ENCODE measurements around the gene LGI1. TPM values are rescaled to one million over a fixed set of nuclear protein-coding genes. Genes with fewer than 3 reads are reported as not detected.

LGI1 gene
- total and polyA plus RNA-seq, 2 experiments from 2014 or later, result not detected

GRCh38 chr10:93758891-93759410, 1.2 kb downstream of the LGI1 start:
- Histone ChIP-seq H3K4me1 (ENCODE audit: insufficient read depth) (no peaks in the 10 kb centered on the region), H3K9me2 (ENCODE audit: insufficient read depth) (no peaks in the 10 kb centered on the region), H3K79me2 (ENCODE audit: insufficient read depth) (no peaks in the 10 kb centered on the region), H3K4me2 (ENCODE audit: unreplicated experiment) (no peak overlapping the region), H3K4me3 (no peak overlapping the region), H2AFZ (no peak overlapping the region), H3F3A (ENCODE audit: insufficient read depth) (no peaks in the 10 kb centered on the region), H4K20me1 (ENCODE audit: insufficient read depth) (no peaks in the 10 kb centered on the region), H3K9me3 (ENCODE audit: low read depth) (no peaks in the 10 kb centered on the region), H3K27ac (no peak overlapping the region), H3K9ac (no peak overlapping the region), H3K27me3 (replicated peaks; ENCODE audit: insufficient read depth) (peaks cover 57% of the 10 kb centered on the region), H3K36me3 (ENCODE audit: low read depth) (no peaks in the 10 kb centered on the region)
- in situ Hi-C loops (cut with MboI), result no loop called here
- peak; percentile 7 for DNase-seq
- TF ChIP-seq EZH2 (IDR thresholded peaks at IDR 0.05; ENCODE audit: insufficient read depth, poor library complexity, severe bottlenecking) (no peak), EZH2phosphoT487 (IDR thresholded peaks at IDR 0.05; ENCODE audit: insufficient read depth, low read depth) (no peak)
- WGBS, 2 experiments (ENCODE audit: low coverage in 1 of 2, low lambda C conversion rate in 2 of 2, missing lambda C conversion rate in 2 of 2), result 17 to 27% methylated on average over 4 of the region's 4 CpGs

- Histone ChIP-seq H3K36me3 (ENCODE audit: low read depth) (no peaks in the 10 kb centered on the region), H3K79me2 (ENCODE audit: insufficient read depth) (no peaks in the 10 kb centered on the region), H3K4me3 (no peak overlapping the region), H3K9me2 (ENCODE audit: insufficient read depth) (no peaks in the 10 kb centered on the region), H3K27me3 (replicated peaks; ENCODE audit: insufficient read depth) (peaks cover 61% of the 10 kb centered on the region), H3K27ac (no peak overlapping the region), H3K9me3 (ENCODE audit: low read depth) (no peaks in the 10 kb centered on the region), H3K4me2 (ENCODE audit: unreplicated experiment) (no peak overlapping the region), H3K9ac (no peak overlapping the region), H2AFZ (no peak overlapping the region), H3K4me1 (ENCODE audit: insufficient read depth) (no peaks in the 10 kb centered on the region), H4K20me1 (ENCODE audit: insufficient read depth) (no peaks in the 10 kb centered on the region), H3F3A (ENCODE audit: insufficient read depth) (no peaks in the 10 kb centered on the region)
- TF ChIP-seq EZH2 (IDR thresholded peaks at IDR 0.05; ENCODE audit: insufficient read depth, poor library complexity, severe bottlenecking) (no peak), EZH2phosphoT487 (IDR thresholded peaks at IDR 0.05; ENCODE audit: insufficient read depth, low read depth) (no peak)
- in situ Hi-C loops (cut with MboI), result no loop called here
- no peak for DNase-seq
- WGBS, 2 experiments (ENCODE audit: low coverage in 1 of 2, low lambda C conversion rate in 2 of 2, missing lambda C conversion rate in 2 of 2), result 71 to 80% methylated on average over 7 of the region's 7 CpGs
These were observed 2.8 kb downstream of the LGI1 start for GRCh38 chr10:93760490-93760889.

- WGBS, 2 experiments (ENCODE audit: low coverage in 1 of 2, low lambda C conversion rate in 2 of 2, missing lambda C conversion rate in 2 of 2), result 45 to 47% methylated on average over 5 of the region's 5 CpGs
- in situ Hi-C loops (cut with MboI), result no loop called here
- no peaks in the 10 kb centered on the region for H3K79me2 ChIP-seq (ENCODE audit: insufficient read depth)
These were observed 5.2 kb downstream of the LGI1 start for GRCh38 chr10:93762979-93763391.

GRCh38 chr10:93766918-93767317, 9.2 kb downstream of the LGI1 start:
- Histone ChIP-seq H3K27ac (no peak overlapping the region), H3K9me2 (ENCODE audit: insufficient read depth) (no peaks in the 10 kb centered on the region), H3K4me1 (ENCODE audit: insufficient read depth) (no peaks in the 10 kb centered on the region), H3K9ac (no peak overlapping the region), H3K79me2 (ENCODE audit: insufficient read depth) (no peaks in the 10 kb centered on the region), H3K36me3 (ENCODE audit: low read depth) (no peaks in the 10 kb centered on the region), H3K27me3 (replicated peaks; ENCODE audit: insufficient read depth) (peaks cover 39% of the 10 kb centered on the region), H3K4me2 (ENCODE audit: unreplicated experiment) (no peak overlapping the region), H4K20me1 (ENCODE audit: insufficient read depth) (no peaks in the 10 kb centered on the region), H2AFZ (no peak overlapping the region), H3F3A (ENCODE audit: insufficient read depth) (no peaks in the 10 kb centered on the region), H3K4me3 (no peak overlapping the region), H3K9me3 (ENCODE audit: low read depth) (no peaks in the 10 kb centered on the region)
- 80 to 81% methylated on average over 2 of the region's 2 CpGs for WGBS, 2 experiments (ENCODE audit: low coverage in 1 of 2, low lambda C conversion rate in 2 of 2, missing lambda C conversion rate in 2 of 2)
- no peak for DNase-seq
- in situ Hi-C loops (cut with MboI), result no loop called here
- TF ChIP-seq EZH2phosphoT487 (IDR thresholded peaks at IDR 0.05; ENCODE audit: insufficient read depth, low read depth), result no peak
- no peak for TF ChIP-seq EZH2 (IDR thresholded peaks at IDR 0.05; ENCODE audit: insufficient read depth, poor library complexity, severe bottlenecking)

More at GRCh38 chr10:93762979-93763391, 5.2 kb downstream of the LGI1 start:
- H3K36me3 ChIP-seq (ENCODE audit: low read depth), result no peaks in the 10 kb centered on the region
- no peak overlapping the region for H2AFZ ChIP-seq
- DNase-seq, result no peak
- no peaks in the 10 kb centered on the region for H4K20me1 ChIP-seq (ENCODE audit: insufficient read depth)
- H3K4me3 ChIP-seq, result no peak overlapping the region
- peaks cover 66% of the 10 kb centered on the region for H3K27me3 ChIP-seq (replicated peaks; ENCODE audit: insufficient read depth)
- no peaks in the 10 kb centered on the region for H3K9me3 ChIP-seq (ENCODE audit: low read depth)
- H3K27ac ChIP-seq, result no peak overlapping the region
- no peaks in the 10 kb centered on the region for H3K9me2 ChIP-seq (ENCODE audit: insufficient read depth)
- no peak overlapping the region for H3K9ac ChIP-seq
- no peak for TF ChIP-seq EZH2phosphoT487 (IDR thresholded peaks at IDR 0.05; ENCODE audit: insufficient read depth, low read depth)
- no peak for TF ChIP-seq EZH2 (IDR thresholded peaks at IDR 0.05; ENCODE audit: insufficient read depth, poor library complexity, severe bottlenecking)
- H3K4me2 ChIP-seq (ENCODE audit: unreplicated experiment), result no peak overlapping the region
- H3K4me1 ChIP-seq (ENCODE audit: insufficient read depth), result no peaks in the 10 kb centered on the region
- no peaks in the 10 kb centered on the region for H3F3A ChIP-seq (ENCODE audit: insufficient read depth)
